Lower leg skin (tissue), 3 donors: Measurements from ENCODE around the gene HDAC9.

Experiments
- POLR2A ChIP-seq, 2 donors: fragments of 450-650 bp; IDR thresholded peaks; one replicate each; pipeline ENCODE4 v1.6.1; 2016 to 2017; ENCODE audit warnings: antibody characterized with exemption in 2 of 2, mild to moderate bottlenecking in 1 of 2, moderate library complexity in 1 of 2
- TF ChIP-seq, protein P1 (sequence below), 3 donors: fragments of 450-650 bp; IDR thresholded peaks; one replicate each; pipeline ENCODE4 v1.5.1; 2016; ENCODE audit warnings: antibody characterized with exemption in 3 of 3, mild to moderate bottlenecking in 3 of 3, moderate library complexity in 2 of 3

GRCh38 chr7:18978108-18978495, 482.6 kb downstream of the HDAC9 start:
- no peak for TF ChIP-seq POLR2A (IDR thresholded peaks at IDR 0.05)
- TF ChIP-seq, protein P1, sequence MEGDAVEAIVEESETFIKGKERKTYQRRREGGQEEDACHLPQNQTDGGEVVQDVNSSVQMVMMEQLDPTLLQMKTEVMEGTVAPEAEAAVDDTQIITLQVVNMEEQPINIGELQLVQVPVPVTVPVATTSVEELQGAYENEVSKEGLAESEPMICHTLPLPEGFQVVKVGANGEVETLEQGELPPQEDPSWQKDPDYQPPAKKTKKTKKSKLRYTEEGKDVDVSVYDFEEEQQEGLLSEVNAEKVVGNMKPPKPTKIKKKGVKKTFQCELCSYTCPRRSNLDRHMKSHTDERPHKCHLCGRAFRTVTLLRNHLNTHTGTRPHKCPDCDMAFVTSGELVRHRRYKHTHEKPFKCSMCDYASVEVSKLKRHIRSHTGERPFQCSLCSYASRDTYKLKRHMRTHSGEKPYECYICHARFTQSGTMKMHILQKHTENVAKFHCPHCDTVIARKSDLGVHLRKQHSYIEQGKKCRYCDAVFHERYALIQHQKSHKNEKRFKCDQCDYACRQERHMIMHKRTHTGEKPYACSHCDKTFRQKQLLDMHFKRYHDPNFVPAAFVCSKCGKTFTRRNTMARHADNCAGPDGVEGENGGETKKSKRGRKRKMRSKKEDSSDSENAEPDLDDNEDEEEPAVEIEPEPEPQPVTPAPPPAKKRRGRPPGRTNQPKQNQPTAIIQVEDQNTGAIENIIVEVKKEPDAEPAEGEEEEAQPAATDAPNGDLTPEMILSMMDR (IDR thresholded peaks at IDR 0.05), result no peak
